Vagina (tissue), 2 donors: ENCODE results near the gene ITSN1.

Source experiments
- POLR2A ChIP-seq, 2 donors: fragments of 450-650 bp; IDR thresholded peaks; one replicate each; pipeline ENCODE4 v1.6.1; 2017; ENCODE audit warnings: antibody characterized with exemption in 2 of 2, mild to moderate bottlenecking in 2 of 2, moderate library complexity in 2 of 2
- TF ChIP-seq, protein P1 (sequence below), 3 experiments: fragments of 450-650 bp in 2 of 3; fragments of 200-600 bp in 1 of 3; sonication (generic) in 1 of 3; IDR thresholded peaks; one replicate each; pipeline ENCODE4 v1.5.1; 2017 to 2019; ENCODE audit warnings: antibody characterized with exemption in 3 of 3, mild to moderate bottlenecking in 2 of 3, moderate library complexity in 2 of 3

- TF ChIP-seq POLR2A (IDR thresholded peaks at IDR 0.05): no peak
- TF ChIP-seq, protein P1, sequence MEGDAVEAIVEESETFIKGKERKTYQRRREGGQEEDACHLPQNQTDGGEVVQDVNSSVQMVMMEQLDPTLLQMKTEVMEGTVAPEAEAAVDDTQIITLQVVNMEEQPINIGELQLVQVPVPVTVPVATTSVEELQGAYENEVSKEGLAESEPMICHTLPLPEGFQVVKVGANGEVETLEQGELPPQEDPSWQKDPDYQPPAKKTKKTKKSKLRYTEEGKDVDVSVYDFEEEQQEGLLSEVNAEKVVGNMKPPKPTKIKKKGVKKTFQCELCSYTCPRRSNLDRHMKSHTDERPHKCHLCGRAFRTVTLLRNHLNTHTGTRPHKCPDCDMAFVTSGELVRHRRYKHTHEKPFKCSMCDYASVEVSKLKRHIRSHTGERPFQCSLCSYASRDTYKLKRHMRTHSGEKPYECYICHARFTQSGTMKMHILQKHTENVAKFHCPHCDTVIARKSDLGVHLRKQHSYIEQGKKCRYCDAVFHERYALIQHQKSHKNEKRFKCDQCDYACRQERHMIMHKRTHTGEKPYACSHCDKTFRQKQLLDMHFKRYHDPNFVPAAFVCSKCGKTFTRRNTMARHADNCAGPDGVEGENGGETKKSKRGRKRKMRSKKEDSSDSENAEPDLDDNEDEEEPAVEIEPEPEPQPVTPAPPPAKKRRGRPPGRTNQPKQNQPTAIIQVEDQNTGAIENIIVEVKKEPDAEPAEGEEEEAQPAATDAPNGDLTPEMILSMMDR (IDR thresholded peaks at IDR 0.05): no peak
Observed at GRCh38 chr21:33839167-33839716, 196.9 kb downstream of the ITSN1 start.
